OCI-LY3 (cell line): ENCODE measurements around the gene TBX19.

Experiments
- H2AFZ ChIP-seq: fragments of 200-600, 300-600 bp; shearing (Covaris generic); 2 replicates; pipeline ENCODE4 v1.6.0; 2014; ENCODE audit warnings: antibody characterized with exemption, low read depth, low read length
- H3K27ac ChIP-seq: fragments of 200-600, 300-600 bp; sonication (generic); 2 replicates; pipeline ENCODE4 v1.5.1; 2014; ENCODE audit warnings: mild to moderate bottlenecking, low read length, moderate library complexity, mixed read lengths
- H3K27me3 ChIP-seq: fragments of 200-600, 300-600 bp; sonication (generic); 2 replicates; pipeline ENCODE4 v1.6.1; 2014; ENCODE audit warnings: low read depth, low read length, mixed read lengths
- H3K36me3 ChIP-seq: fragments of 200-600, 300-600 bp; sonication (generic); replicated peaks from 2 replicates; pipeline ENCODE3; 2014; ENCODE audit warnings: low read depth, low read length, mixed read lengths
- H3K4me1 ChIP-seq: fragments of 300-600, 200-600 bp; sonication (generic); 2 replicates; pipeline ENCODE4 v1.6.1; 2014; ENCODE audit warnings: low read length, mixed read lengths
- H3K4me2 ChIP-seq: fragments of 200-600, 300-600 bp; sonication (generic); 2 replicates; pipeline ENCODE4 v1.6.1; 2014; ENCODE audit warnings: low read length, mixed read lengths
- H3K4me3 ChIP-seq: fragments of 300-600, 200-600 bp; sonication (generic); 2 replicates; pipeline ENCODE4 v1.5.1; 2014; ENCODE audit warnings: antibody characterized with exemption, mild to moderate bottlenecking, low read length, moderate library complexity
- H3K79me2 ChIP-seq: fragments of 300-600, 200-600 bp; shearing (Covaris generic); 2 replicates; pipeline ENCODE4 v1.6.1; 2014; ENCODE audit warnings: mild to moderate bottlenecking, low read length, mixed read lengths
- H3K9ac ChIP-seq: fragments of 300-600, 200-600 bp; shearing (Covaris generic); 2 replicates; pipeline ENCODE4 v1.6.0; 2014; ENCODE audit warnings: mild to moderate bottlenecking, low read length, moderate library complexity
- H3K9me3 ChIP-seq: fragments of 200-600, 300-600 bp; shearing (Covaris generic); 2 replicates; pipeline ENCODE4 v1.6.1; 2014; ENCODE audit warnings: low read length, mixed read lengths; ENCODE audit not compliant: insufficient read depth
- H4K20me1 ChIP-seq: fragments of 200-600, 300-600 bp; sonication (generic); 2 replicates; pipeline ENCODE4 v1.6.1; 2016; ENCODE audit warnings: low read length, mixed read lengths; ENCODE audit not compliant: insufficient read depth
- CTCF ChIP-seq: fragments of 200-600, 300-600 bp; sonication (generic); IDR thresholded peaks from 2 replicates; pipeline ENCODE4 v1.5.1; 2014; ENCODE audit warnings: antibody characterized with exemption, low read length, low read depth
- EZH2phosphoT487 ChIP-seq: fragments of 200-600 bp; shearing (Covaris generic); IDR thresholded peaks from 2 replicates; pipeline ENCODE4 v1.6.1; 2018; ENCODE audit warnings: antibody characterized with exemption, mixed run types, low read depth

The TBX19 gene

GRCh38 chr1:168335500-168335899, 54.8 kb downstream of the TBX19 start:
- H3K4me1 ChIP-seq, result no peaks in the 10 kb centered on the region
- TF ChIP-seq EZH2phosphoT487 (no peak), CTCF (no peak)
- no peaks in the 10 kb centered on the region for H4K20me1 ChIP-seq
- H3K27me3 ChIP-seq, result no peaks in the 10 kb centered on the region
- no peaks in the 10 kb centered on the region for H3K36me3 ChIP-seq
- no peak overlapping the region for H3K9ac ChIP-seq
- H2AFZ ChIP-seq, result no peak overlapping the region
- no peak overlapping the region for H3K4me3 ChIP-seq
- H3K9me3 ChIP-seq, result no peaks in the 10 kb centered on the region
- no peaks in the 10 kb centered on the region for H3K79me2 ChIP-seq
- no peak overlapping the region for H3K4me2 ChIP-seq
- H3K27ac ChIP-seq, result no peak overlapping the region

GRCh38 chr1:168338589-168339503, 58.2 kb downstream of the TBX19 start:
- Histone ChIP-seq H3K9ac (no peak overlapping the region), H2AFZ (no peak overlapping the region), H3K27ac (no peak overlapping the region), H3K36me3 (no peaks in the 10 kb centered on the region), H3K9me3 (no peaks in the 10 kb centered on the region), H3K4me3 (no peak overlapping the region), H3K4me2 (no peak overlapping the region), H4K20me1 (no peaks in the 10 kb centered on the region), H3K79me2 (no peaks in the 10 kb centered on the region), H3K27me3 (no peaks in the 10 kb centered on the region), H3K4me1 (peaks cover 18% of the 10 kb centered on the region)
- TF ChIP-seq CTCF, result no peak
- TF ChIP-seq EZH2phosphoT487, result no peak

- Histone ChIP-seq H3K79me2 (no peaks in the 10 kb centered on the region), H2AFZ (no peak overlapping the region), H4K20me1 (no peaks in the 10 kb centered on the region), H3K27me3 (no peaks in the 10 kb centered on the region), H3K9me3 (no peaks in the 10 kb centered on the region), H3K4me3 (no peak overlapping the region), H3K4me2 (no peak overlapping the region), H3K36me3 (no peaks in the 10 kb centered on the region), H3K4me1 (peaks cover 22% of the 10 kb centered on the region), H3K9ac (no peak overlapping the region), H3K27ac (no peak overlapping the region)
- no peak for TF ChIP-seq EZH2phosphoT487
- TF ChIP-seq CTCF, result no peak
Observed at GRCh38 chr1:168340781-168341482, 60.3 kb downstream of the TBX19 start.

GRCh38 chr1:168341483-168341975, 60.9 kb downstream of the TBX19 start:
- Histone ChIP-seq H3K36me3 (no peaks in the 10 kb centered on the region), H3K9ac (no peak overlapping the region), H3K27ac (no peak overlapping the region), H3K79me2 (no peaks in the 10 kb centered on the region), H3K27me3 (no peaks in the 10 kb centered on the region), H2AFZ (no peak overlapping the region), H3K4me3 (no peak overlapping the region), H3K4me2 (no peak overlapping the region), H3K4me1 (peaks cover 22% of the 10 kb centered on the region), H3K9me3 (no peaks in the 10 kb centered on the region), H4K20me1 (no peaks in the 10 kb centered on the region)
- TF ChIP-seq CTCF (no peak), EZH2phosphoT487 (no peak)
